Measurements from ENCODE around the gene ITGA11. TPM values are rescaled to one million over a fixed set of nuclear protein-coding genes. Genes with fewer than 3 reads are reported as not detected.

ITGA11 gene
- total RNA-seq, 2 experiments from 2014 or later = 1.7 to 3.6 TPM

GRCh38 chr15:68435966-68436365 lies 4.0 kb upstream of the ITGA11 start:
- POLR2A ChIA-PET = no interaction called here
- H3K4me3 Mint-ChIP-seq = no peak overlapping the region

DNA sequence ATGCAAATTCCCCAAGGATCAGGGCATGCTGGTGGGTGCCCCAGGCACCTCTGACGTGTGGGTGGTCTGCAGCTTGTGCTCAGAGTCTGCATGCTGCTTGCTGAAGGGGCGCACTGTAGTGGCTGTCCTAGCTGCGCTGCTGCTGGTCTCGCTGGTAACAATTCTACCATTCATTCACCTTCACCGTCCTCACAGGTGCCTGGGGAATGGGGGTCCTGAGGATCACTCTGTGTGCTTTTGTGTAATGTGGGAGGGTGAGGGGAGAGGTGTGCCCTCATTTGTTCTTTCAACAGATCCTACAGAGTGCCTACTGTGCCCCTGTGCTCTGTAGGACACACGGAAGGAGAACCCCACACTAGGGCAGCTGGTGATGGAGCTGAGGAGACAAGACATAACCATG lies 2.1 kb upstream of the ITGA11 start:
- no peak overlapping the region for H3K4me3 Mint-ChIP-seq
- H3K27me3 Mint-ChIP-seq = peaks cover 52% of the 10 kb centered on the region
- H3K27ac Mint-ChIP-seq = no peak overlapping the region
- ChIA-PET POLR2A (no interaction called here), CTCF (no interaction called here)
- intact Hi-C loops (cut with micrococcal nuclease) = no loop called here
- no peaks in the 10 kb centered on the region for H3K36me3 Mint-ChIP-seq (ENCODE audit: low read depth)
- ATAC-seq (no peak), DNase-seq (no peak)
- H3K4me1 Mint-ChIP-seq (ENCODE audit: low read depth) = no peaks in the 10 kb centered on the region
- TF ChIP-seq CTCF (IDR thresholded peaks at IDR 0.05) = no peak
- H3K9me3 Mint-ChIP-seq = no peaks in the 10 kb centered on the region

More at GRCh38 chr15:68435966-68436365, 4.0 kb upstream of the ITGA11 start:
- no peaks in the 10 kb centered on the region for H3K4me1 Mint-ChIP-seq (ENCODE audit: low read depth)
- H3K27me3 Mint-ChIP-seq = peaks cover 45% of the 10 kb centered on the region
- ATAC-seq (no peak), DNase-seq (no peak)
- H3K27ac Mint-ChIP-seq = no peak overlapping the region
- CTCF ChIA-PET = interaction anchor here (0.7 kb wide), 1 partner anchor 114 kb away, joined by 3 read pairs; no protein-coding TSS in a partner anchor
- no peaks in the 10 kb centered on the region for H3K36me3 Mint-ChIP-seq (ENCODE audit: low read depth)
- H3K9me3 Mint-ChIP-seq = no peaks in the 10 kb centered on the region
- intact Hi-C loops (cut with micrococcal nuclease) = no loop called here
- TF ChIP-seq CTCF (IDR thresholded peaks at IDR 0.05) = no peak

- Mint-ChIP-seq H3K4me3 (no peak overlapping the region), H3K9me3 (no peaks in the 10 kb centered on the region), H3K36me3 (ENCODE audit: low read depth) (no peaks in the 10 kb centered on the region), H3K4me1 (ENCODE audit: low read depth) (no peaks in the 10 kb centered on the region), H3K27ac (no peak overlapping the region), H3K27me3 (peaks cover 52% of the 10 kb centered on the region)
- no peak for TF ChIP-seq CTCF (IDR thresholded peaks at IDR 0.05)
- intact Hi-C loops (cut with micrococcal nuclease) = no loop called here
- ATAC-seq (no peak), DNase-seq (no peak)
- POLR2A ChIA-PET = no interaction called here
- CTCF ChIA-PET = no interaction called here
Measured at GRCh38 chr15:68433551-68433950, 1.6 kb upstream of the ITGA11 start.

GRCh38 chr15:68432441-68433064 lies 590 bp upstream of the ITGA11 start:
- TF ChIP-seq CTCF (IDR thresholded peaks at IDR 0.05) = no peak
- ChIA-PET POLR2A (no interaction called here), CTCF (no interaction called here)
- intact Hi-C loops (cut with micrococcal nuclease) = no loop called here
- DNase-seq (no peak), ATAC-seq (no peak)
- H3K4me1 Mint-ChIP-seq (ENCODE audit: low read depth) = no peaks in the 10 kb centered on the region
- no peak overlapping the region for H3K4me3 Mint-ChIP-seq
- no peaks in the 10 kb centered on the region for H3K9me3 Mint-ChIP-seq
- no peaks in the 10 kb centered on the region for H3K36me3 Mint-ChIP-seq (ENCODE audit: low read depth)
- H3K27ac Mint-ChIP-seq = no peak overlapping the region
- peaks cover 47% of the 10 kb centered on the region for H3K27me3 Mint-ChIP-seq

- DNase-seq (no peak), ATAC-seq (no peak)
- Mint-ChIP-seq H3K4me1 (ENCODE audit: low read depth) (no peaks in the 10 kb centered on the region), H3K36me3 (ENCODE audit: low read depth) (no peaks in the 10 kb centered on the region), H3K9me3 (no peaks in the 10 kb centered on the region), H3K27ac (no peak overlapping the region), H3K4me3 (no peak overlapping the region), H3K27me3 (peaks cover 38% of the 10 kb centered on the region)
- intact Hi-C loops (cut with micrococcal nuclease) = no loop called here
- ChIA-PET CTCF (interaction anchor here (1.7 kb wide), 1 partner anchor 125 kb away, joined by 5 read pairs; no protein-coding TSS in a partner anchor), POLR2A (no interaction called here)
- no peak for TF ChIP-seq CTCF (IDR thresholded peaks at IDR 0.05)
Measured at GRCh38 chr15:68431037-68431791, 749 bp downstream of the ITGA11 start.

Measured in activated CD8-positive, alpha-beta T cell treated with anti-CD3 and anti-CD28 coated beads for 36 hours (primary cell).